Endothelial cell of umbilical vein (primary cell): ENCODE measurements around the gene SFMBT1. TPM values are rescaled to one million over a fixed set of nuclear protein-coding genes. Genes with fewer than 3 reads are reported as not detected.

Experiments used
- BruUV-seq: library from RNA; stranded (reverse); fragments of 400-500 nt; replicated peaks from 2 replicates; lab custom pipeline; 2021; lab: Mats Ljungman, UMichigan
- CTCF ChIA-PET: fragments of 300-600, 350-600 bp; sonication (Branson Sonifier 250); formaldehyde crosslinking; loops from one replicate; lab custom pipeline; 2021; ENCODE audit warnings: antibody characterized with exemption, inconsistent platforms; lab: Charles Lee
- POLR2A ChIA-PET: fragments of 300-600, 350-600 bp; sonication (Branson Sonifier 250); formaldehyde crosslinking; loops from one replicate; lab custom pipeline; 2021; ENCODE audit warnings: antibody characterized with exemption, inconsistent platforms; lab: Charles Lee
- DNase-seq: peaks from one replicate; pipeline ENCODE4 v3.0.0-alpha.2; 2011; ENCODE audit warnings: low read depth, low spot score
- FAIRE-seq: peaks from 2 replicates; lab custom pipeline; 2011; peaks lifted over from hg19 to GRCh38; lab: Jason Lieb, UNC
- H2AFZ ChIP-seq: 2 replicates; pipeline ENCODE4 v1.6.0; 2012; ENCODE audit warnings: low read depth, low read length, control low read depth, inconsistent platforms
- H3K27ac ChIP-seq: 2 replicates; pipeline ENCODE4 v1.5.1; 2011; ENCODE audit warnings: low read depth, mild to moderate bottlenecking, control low read depth, low read length, moderate library complexity; ENCODE audit not compliant: insufficient read depth
- H3K27me3 ChIP-seq, 2 experiments: 2 replicates each; pipeline versions ENCODE4 v1.6.0 to v1.6.1; 2011; ENCODE audit warnings: low read length in 2 of 2, mixed read lengths in 1 of 2; ENCODE audit not compliant: control insufficient read depth in 2 of 2, insufficient read depth in 2 of 2
- H3K36me3 ChIP-seq, 2 experiments: 2 replicates in 1 of 2; 3 replicates in 1 of 2; pipeline ENCODE4 v1.5.1; 2011; ENCODE audit warnings: low read length in 2 of 2, mild to moderate bottlenecking in 1 of 2, moderate library complexity in 1 of 2; ENCODE audit not compliant: control insufficient read depth in 2 of 2, insufficient read depth in 2 of 2; ENCODE audit errors: extremely low read depth in 1 of 2
- H3K4me1 ChIP-seq: 3 replicates; pipeline ENCODE4 v1.5.1; 2011; ENCODE audit warnings: mild to moderate bottlenecking, low read length; ENCODE audit not compliant: control insufficient read depth, insufficient read depth; ENCODE audit errors: extremely low read depth
- H3K4me2 ChIP-seq: 2 replicates; pipeline ENCODE4 v1.6.1; 2011; ENCODE audit warnings: low read length, control low read depth, mixed read lengths; ENCODE audit not compliant: insufficient read depth
- H3K4me3 ChIP-seq, 3 experiments: fragments of 200-600 bp in 1 of 3; sonication (generic), shearing (Covaris generic) in 1 of 3; replicated peaks in 1 of 3; 2 replicates each; pipeline ENCODE4 v1.5.1; 2011 to 2016; ENCODE audit warnings: control low read depth in 3 of 3, low read length in 3 of 3, mild to moderate bottlenecking in 2 of 3, inconsistent platforms in 1 of 3, low read depth in 1 of 3, moderate library complexity in 1 of 3; ENCODE audit not compliant: insufficient read depth in 1 of 3
- H3K79me2 ChIP-seq: 2 replicates; pipeline ENCODE4 v1.6.0; 2012; ENCODE audit warnings: low read length, inconsistent platforms; ENCODE audit not compliant: control insufficient read depth, insufficient read depth
- H3K9ac ChIP-seq: replicated peaks from 2 replicates; pipeline ENCODE3; 2011; ENCODE audit warnings: low read length, control low read depth; ENCODE audit not compliant: insufficient read depth; ENCODE audit errors: extremely low read depth
- H3K9me1 ChIP-seq: replicated peaks from 3 replicates; pipeline ENCODE4 v1.6.0; 2011; ENCODE audit warnings: mild to moderate bottlenecking, low read length; ENCODE audit not compliant: control insufficient read depth, insufficient read depth; ENCODE audit errors: extremely low read depth
- H3K9me3 ChIP-seq: replicated peaks from 2 replicates; pipeline ENCODE4 v1.5.1; 2012; ENCODE audit warnings: low read length, inconsistent platforms; ENCODE audit not compliant: control insufficient read depth, insufficient read depth
- H4K20me1 ChIP-seq: replicated peaks from 2 replicates; pipeline ENCODE3; 2011; ENCODE audit warnings: mild to moderate bottlenecking, low read length; ENCODE audit not compliant: control insufficient read depth, insufficient read depth; ENCODE audit errors: extremely low read depth
- EZH2 ChIP-seq: IDR thresholded peaks from 2 replicates; pipeline ENCODE4 v1.6.1; 2012; ENCODE audit warnings: borderline replicate concordance, low read depth, mild to moderate bottlenecking, moderate library complexity, low read length, inconsistent platforms; ENCODE audit not compliant: severe bottlenecking
- FOS ChIP-seq: IDR thresholded peaks from 2 replicates; pipeline ENCODE4 v1.6.1; 2011; ENCODE audit warnings: mild to moderate bottlenecking, low read length, moderate library complexity, borderline replicate concordance; ENCODE audit not compliant: insufficient read depth
- GATA2 ChIP-seq: IDR thresholded peaks from 2 replicates; pipeline ENCODE4 v1.7.0; 2011; ENCODE audit warnings: low read depth, mild to moderate bottlenecking, moderate library complexity, mixed read lengths, low read length; ENCODE audit not compliant: insufficient read length, insufficient read depth
- JUN ChIP-seq: IDR thresholded peaks from 2 replicates; pipeline ENCODE4 v1.6.1; 2011; ENCODE audit warnings: borderline replicate concordance, low read depth; ENCODE audit not compliant: insufficient read length, insufficient read depth
- MYC ChIP-seq: IDR thresholded peaks from one replicate; pipeline ENCODE4 v1.6.1; 2011; ENCODE audit warnings: mild to moderate bottlenecking, low read depth, low read length
- POLR2A ChIP-seq: IDR thresholded peaks from 2 replicates; pipeline ENCODE4 v1.6.1; 2012; ENCODE audit warnings: low read depth, mild to moderate bottlenecking, control low read depth, low read length
- POLR2AphosphoS5 ChIP-seq: IDR thresholded peaks from 2 replicates; pipeline ENCODE4 v1.6.1; 2012; ENCODE audit warnings: low read depth, mild to moderate bottlenecking, control low read depth, low read length, moderate library complexity; ENCODE audit not compliant: insufficient read depth
- dilution Hi-C: fragments of 300-500 bp; cut with MboI; formaldehyde crosslinking; loops from one replicate; pipeline ENCODE4 v1.15.0; 2019; ENCODE audit warnings: low sequenced_read_pairs; ENCODE audit not compliant: extremely low pct_ligation_motif_present
- intact Hi-C: fragments of 100-400 bp; cut with micrococcal nuclease; formaldehyde crosslinking; loops from one replicate; pipeline ENCODE4 v1.10.0; 2022
- polyA plus RNA-seq, 4 experiments: library from polyadenylated mRNA; depleted of rRNA in 3 of 4; stranded (reverse) in 3 of 4; unstranded in 1 of 4; fragments of >200 nt; gene quantifications; 2 replicates each; pipeline versions ENCODE4 v1.2.1 to v1.2.3, GENCODE V29; 2011 to 2012; ENCODE audit warnings: missing spikeins in 1 of 4
- total RNA-seq: library from RNA; stranded (reverse); gene quantifications from 2 replicates; pipeline ENCODE4 v1.2.3, GENCODE V29; 2021
- TF ChIP-seq, protein P1 (sequence below): IDR thresholded peaks from 2 replicates; pipeline ENCODE4 v1.6.1; 2011; ENCODE audit not compliant: insufficient read depth, insufficient read length
- TF ChIP-seq, protein P2 (sequence below), 2 donors: IDR thresholded peaks; 1 replicate in 1 of 2; 2 replicates in 1 of 2; pipeline ENCODE4 v1.5.1; 2011; ENCODE audit warnings: low read length in 2 of 2, mild to moderate bottlenecking in 2 of 2, moderate library complexity in 2 of 2, control low read depth in 1 of 2, inconsistent platforms in 1 of 2, low read depth in 1 of 2; ENCODE audit not compliant: insufficient read depth in 1 of 2; ENCODE audit errors: extremely low read depth in 1 of 2

The SFMBT1 gene
- total and polyA plus RNA-seq, 2 donors (not counting 3 experiments of a cell fraction or from before 2014, with no cell fraction given) = 1.8 to 6.0 TPM

DNA sequence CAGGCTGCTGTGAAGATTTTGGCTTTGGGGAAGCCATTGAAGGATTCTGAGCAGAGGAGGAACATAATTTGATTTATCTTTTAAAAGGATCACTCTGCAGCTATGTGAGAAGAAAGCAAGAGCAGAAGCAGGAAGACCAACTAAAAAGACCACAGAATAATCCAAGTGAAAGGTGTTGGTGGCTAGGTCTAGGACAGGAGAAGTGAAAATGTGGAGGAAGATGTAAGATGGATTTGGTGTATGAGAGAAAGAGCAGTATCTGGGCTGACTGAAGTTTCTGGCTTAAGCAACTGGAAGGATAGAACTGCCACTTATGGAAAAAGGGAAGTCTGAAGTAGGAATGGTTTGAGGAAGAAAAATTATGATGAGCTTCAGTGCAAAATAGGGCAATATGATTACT is 62.0 kb downstream of the SFMBT1 start:
- Histone ChIP-seq H3K27me3 (no peaks in the 10 kb centered on the region), H4K20me1 (no peaks in the 10 kb centered on the region), H3K4me1 (no peaks in the 10 kb centered on the region), H3K9me1 (no peaks in the 10 kb centered on the region), H3K4me3 (no peak overlapping the region), H2AFZ (no peak overlapping the region), H3K9me3 (no peaks in the 10 kb centered on the region), H3K36me3 (no peaks in the 10 kb centered on the region), H3K79me2 (no peaks in the 10 kb centered on the region), H3K27ac (no peak overlapping the region), H3K9ac (no peak overlapping the region), H3K4me2 (no peak overlapping the region)
- no peak for DNase-seq
- POLR2A ChIA-PET = no interaction called here
- dilution Hi-C loops = no loop called here
- BruUV-seq = no TSS peak
- no peak for FAIRE-seq
- TF ChIP-seq, protein P1, sequence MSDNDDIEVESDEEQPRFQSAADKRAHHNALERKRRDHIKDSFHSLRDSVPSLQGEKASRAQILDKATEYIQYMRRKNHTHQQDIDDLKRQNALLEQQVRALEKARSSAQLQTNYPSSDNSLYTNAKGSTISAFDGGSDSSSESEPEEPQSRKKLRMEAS = no peak
- no peak for TF ChIP-seq POLR2A
- TF ChIP-seq FOS = no peak
- no peak for TF ChIP-seq GATA2
- no peak for TF ChIP-seq EZH2
- no peak for TF ChIP-seq MYC
- TF ChIP-seq JUN = no peak
- intact Hi-C loops = no loop called here
- CTCF ChIA-PET = interaction anchor here (1.2 to 2.9 kb wide), 3 partner anchors 8 to 13 kb away, joined by 4 to 8 read pairs (median 5); no protein-coding TSS in a partner anchor

DNA sequence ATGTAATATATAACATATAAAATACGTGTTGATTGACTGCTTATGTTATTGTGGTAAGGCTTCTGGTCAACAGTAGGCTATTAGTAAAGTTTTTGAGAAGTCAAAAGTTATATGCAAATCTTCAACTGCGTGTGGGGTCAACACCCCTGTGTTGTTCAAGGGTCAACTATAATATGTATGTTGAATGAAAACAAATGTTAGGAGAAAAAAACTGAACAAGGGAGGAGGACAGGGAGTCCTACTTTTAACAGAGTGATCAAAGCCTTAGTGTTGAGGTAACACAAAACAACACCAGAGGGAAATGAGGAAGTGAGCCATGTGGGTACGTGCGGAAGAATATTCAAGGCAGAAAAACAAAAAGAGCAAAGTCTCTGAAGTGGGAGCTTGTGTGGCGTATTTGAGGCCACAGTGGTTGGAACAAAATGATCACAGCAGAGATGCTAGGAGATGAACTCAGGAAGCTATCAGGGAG is 62.5 kb downstream of the SFMBT1 start:
- no peaks in the 10 kb centered on the region for H3K4me1 ChIP-seq
- no peak overlapping the region for H3K27ac ChIP-seq
- ChIA-PET POLR2A (no interaction called here), CTCF (interaction anchor here (1.2 to 2.9 kb wide), 2 partner anchors 10 to 12 kb away, joined by 4 to 8 read pairs; no protein-coding TSS in a partner anchor)
- dilution Hi-C loops = no loop called here
- TF ChIP-seq, protein P1 = no peak
- TF ChIP-seq GATA2 = no peak
- no peak for TF ChIP-seq EZH2
- TF ChIP-seq, protein P2, sequence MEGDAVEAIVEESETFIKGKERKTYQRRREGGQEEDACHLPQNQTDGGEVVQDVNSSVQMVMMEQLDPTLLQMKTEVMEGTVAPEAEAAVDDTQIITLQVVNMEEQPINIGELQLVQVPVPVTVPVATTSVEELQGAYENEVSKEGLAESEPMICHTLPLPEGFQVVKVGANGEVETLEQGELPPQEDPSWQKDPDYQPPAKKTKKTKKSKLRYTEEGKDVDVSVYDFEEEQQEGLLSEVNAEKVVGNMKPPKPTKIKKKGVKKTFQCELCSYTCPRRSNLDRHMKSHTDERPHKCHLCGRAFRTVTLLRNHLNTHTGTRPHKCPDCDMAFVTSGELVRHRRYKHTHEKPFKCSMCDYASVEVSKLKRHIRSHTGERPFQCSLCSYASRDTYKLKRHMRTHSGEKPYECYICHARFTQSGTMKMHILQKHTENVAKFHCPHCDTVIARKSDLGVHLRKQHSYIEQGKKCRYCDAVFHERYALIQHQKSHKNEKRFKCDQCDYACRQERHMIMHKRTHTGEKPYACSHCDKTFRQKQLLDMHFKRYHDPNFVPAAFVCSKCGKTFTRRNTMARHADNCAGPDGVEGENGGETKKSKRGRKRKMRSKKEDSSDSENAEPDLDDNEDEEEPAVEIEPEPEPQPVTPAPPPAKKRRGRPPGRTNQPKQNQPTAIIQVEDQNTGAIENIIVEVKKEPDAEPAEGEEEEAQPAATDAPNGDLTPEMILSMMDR (IDR thresholded peaks at IDR 0.05; ENCODE audit: extremely low read depth in 1 of 2, insufficient read depth in 1 of 2, low read depth in 1 of 2, low read length in 2 of 2) = no peak
- no peak for TF ChIP-seq POLR2AphosphoS5
- no peak for TF ChIP-seq JUN
- no peak for TF ChIP-seq POLR2A
- no peak for TF ChIP-seq FOS
- TF ChIP-seq MYC = no peak
- H3K27me3 ChIP-seq = no peaks in the 10 kb centered on the region
- no peaks in the 10 kb centered on the region for H3K9me1 ChIP-seq
- no peak overlapping the region for H3K4me3 ChIP-seq
- H2AFZ ChIP-seq = no peak overlapping the region
- H3K79me2 ChIP-seq = no peaks in the 10 kb centered on the region
- no peaks in the 10 kb centered on the region for H3K36me3 ChIP-seq
- FAIRE-seq (no peak), DNase-seq (no peak)
- no peaks in the 10 kb centered on the region for H3K9me3 ChIP-seq
- H4K20me1 ChIP-seq = no peaks in the 10 kb centered on the region
- intact Hi-C loops = no loop called here
- no peak overlapping the region for H3K4me2 ChIP-seq
- no peak overlapping the region for H3K9ac ChIP-seq
- no TSS peak for BruUV-seq
